Left ventricle myocardium superior (tissue), 1 donor: Measurements from ENCODE around the gene CDK13. TPM values are rescaled to one million over a fixed set of nuclear protein-coding genes. Genes with fewer than 3 reads are reported as not detected.
"Not testable (repeated sequence)": the region's sequence is repeated elsewhere in the genome, so short reads cannot be mapped to it uniquely, and the experiment has no call there.

Experiments used
- ATAC-seq: fragments of 200-7000 bp; cut with Tn5 transposase; one replicate; pipeline ENCODE4 v1.9.1; 2020; ENCODE audit warnings: mild to moderate bottlenecking, moderate library complexity
- DNase-seq: peaks from one replicate; pipeline ENCODE4 v3.0.0-alpha.2; 2020
- intact Hi-C: fragments of 100-400 bp; cut with micrococcal nuclease; formaldehyde crosslinking; loops from one replicate; pipeline ENCODE4 v1.11.0; 2022
- total RNA-seq: library from RNA; stranded (reverse); fragmentation: NEBNext Ultra II Directional; extraction: Animal tissue kit (Norgen Biotek cat#: 25700); gene quantifications from one replicate; pipeline ENCODE4 v1.2.1, GENCODE V29; 2021
- donor health status: DM: no; HTN: yes; CAD: no; lungs with severe emphysema.

CDK13 gene
- total RNA-seq, 1 donor from 2014 or later: 21.3 TPM

DNA sequence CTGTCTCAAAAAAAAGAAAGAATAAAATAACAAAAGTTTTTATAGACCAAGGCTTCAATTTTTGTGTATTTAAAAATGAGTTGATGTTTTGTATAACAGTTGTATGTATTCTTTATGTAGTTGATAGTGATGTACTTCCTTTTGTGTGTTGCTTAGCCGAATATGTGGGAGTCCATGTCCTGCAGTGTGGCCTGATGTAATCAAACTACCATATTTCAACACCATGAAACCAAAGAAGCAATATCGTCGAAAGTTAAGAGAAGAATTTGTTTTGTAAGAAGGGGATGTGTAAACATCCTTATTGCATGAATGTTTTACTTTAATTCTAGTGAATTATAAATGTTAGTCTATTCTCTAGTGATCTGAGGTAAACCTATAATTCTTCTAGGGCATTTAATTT is 127.8 kb downstream of the CDK13 start:
- DNase-seq (no peak), ATAC-seq (no peak)
- intact Hi-C loops: no loop called here

- ATAC-seq: no peak
- DNase-seq: no peak
- intact Hi-C loops: no loop called here
Measured at GRCh38 chr7:40092182-40092581, 142.1 kb downstream of the CDK13 start.

GRCh38 chr7:40093631-40094350 is 143.7 kb downstream of the CDK13 start:
- ATAC-seq (peak; percentile 26), DNase-seq (no peak)
- intact Hi-C loops: no loop called here

GRCh38 chr7:40095230-40095629 is 145.2 kb downstream of the CDK13 start:
- no peak for ATAC-seq
- intact Hi-C loops: no loop called here
- DNase-seq: no peak

DNA sequence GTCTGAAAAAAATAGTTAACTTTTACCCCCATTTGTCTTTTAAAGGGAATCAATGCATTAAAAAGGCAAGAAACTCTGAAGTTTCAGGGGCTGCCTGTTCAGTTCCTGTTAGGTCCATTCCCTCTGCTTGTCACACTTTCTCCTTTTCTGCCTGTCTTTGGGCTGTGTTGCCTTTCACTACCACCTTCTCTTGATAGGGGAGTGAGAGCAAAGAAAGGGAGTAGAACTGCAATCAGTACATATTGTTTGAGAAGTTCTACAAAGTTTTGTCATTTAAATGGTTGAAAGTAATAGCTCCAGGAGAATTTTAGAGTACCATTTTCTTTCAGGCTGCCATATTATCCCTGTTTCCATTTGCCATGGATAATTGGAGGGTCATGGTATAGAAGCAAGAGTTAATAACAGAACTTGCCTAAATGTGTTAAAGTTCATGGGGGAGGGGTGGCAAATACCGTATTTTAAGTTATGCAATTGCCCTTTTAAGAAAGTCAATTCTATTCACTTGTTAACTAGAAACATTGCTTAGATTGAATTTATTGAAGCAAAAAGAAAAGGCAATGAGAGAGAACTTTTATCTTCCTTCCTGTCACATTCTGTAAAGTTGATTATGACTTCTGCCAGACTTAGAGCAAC is 145.8 kb downstream of the CDK13 start:
- intact Hi-C loops: no loop called here
- ATAC-seq (no peak), DNase-seq (no peak)

GRCh38 chr7:40097728-40098127 is 147.7 kb downstream of the CDK13 start:
- intact Hi-C loops: no loop called here
- ATAC-seq: no peak
- no peak for DNase-seq

DNA sequence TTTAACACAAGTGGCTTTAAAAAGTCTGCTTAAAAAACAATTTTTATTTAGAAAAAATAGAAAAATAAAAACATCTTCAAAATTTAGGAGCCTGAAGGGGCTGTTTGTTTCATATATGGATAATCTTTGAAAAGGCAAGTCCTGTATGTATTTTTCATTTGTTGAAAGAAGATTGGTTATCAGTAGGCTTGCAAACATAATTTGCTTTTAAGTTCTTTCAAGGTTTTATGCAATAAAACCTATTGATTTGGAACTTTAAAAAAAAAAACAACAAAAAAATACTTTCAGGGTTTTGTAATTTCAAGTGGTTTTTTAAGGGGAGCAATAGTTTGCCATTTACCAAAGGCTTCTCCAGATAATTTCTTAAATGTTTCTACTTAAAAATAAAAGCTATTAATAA is 148.8 kb downstream of the CDK13 start:
- ATAC-seq (no peak), DNase-seq (no peak)
- intact Hi-C loops: no loop called here

DNA sequence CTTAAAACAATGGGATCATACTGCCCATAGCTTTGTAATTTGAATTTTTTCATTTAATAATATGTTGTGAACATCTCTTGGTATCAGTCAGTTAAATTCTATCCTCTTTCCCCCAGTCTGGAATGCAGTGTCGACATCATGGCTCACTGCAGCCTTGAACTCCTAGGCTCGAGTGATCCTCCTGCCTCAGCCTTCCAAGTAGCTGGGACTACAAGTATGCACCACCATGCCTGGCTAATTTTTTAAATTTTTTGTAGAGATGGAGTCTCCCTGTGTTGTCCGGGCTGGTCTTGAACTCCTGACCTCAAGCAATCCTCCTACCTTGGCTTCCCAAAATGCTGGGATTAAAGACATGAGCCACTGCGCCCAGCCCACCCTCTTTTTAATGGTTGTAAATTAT is 149.8 kb downstream of the CDK13 start:
- DNase-seq (no peak), ATAC-seq (no peak)
- intact Hi-C loops: no loop called here

DNA sequence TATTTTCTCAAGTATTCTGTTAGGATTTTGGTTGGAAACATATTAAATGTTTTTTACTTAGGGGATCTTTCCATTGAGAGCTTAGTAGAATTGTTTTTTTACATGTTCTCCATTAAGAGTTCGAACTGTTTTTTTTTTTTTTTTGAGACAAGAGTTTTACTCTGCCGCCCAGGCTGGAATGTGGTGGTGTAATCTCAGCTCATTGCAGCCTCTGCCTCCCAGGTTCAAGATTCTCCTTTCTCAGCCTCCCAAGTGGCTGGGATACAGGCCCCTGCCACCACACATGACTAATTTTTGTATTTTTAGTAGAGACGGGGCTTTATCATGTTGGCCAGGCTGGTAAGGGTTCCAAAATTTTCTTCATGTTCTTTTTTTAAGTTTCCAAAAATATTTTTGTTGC is 151.1 kb downstream of the CDK13 start:
- intact Hi-C loops: no loop called here
- ATAC-seq (no peak), DNase-seq (no peak)

GRCh38 chr7:40102897-40103296 is 152.8 kb downstream of the CDK13 start:
- DNase-seq (no peak), ATAC-seq (no peak)
- intact Hi-C loops: no loop called here

DNA sequence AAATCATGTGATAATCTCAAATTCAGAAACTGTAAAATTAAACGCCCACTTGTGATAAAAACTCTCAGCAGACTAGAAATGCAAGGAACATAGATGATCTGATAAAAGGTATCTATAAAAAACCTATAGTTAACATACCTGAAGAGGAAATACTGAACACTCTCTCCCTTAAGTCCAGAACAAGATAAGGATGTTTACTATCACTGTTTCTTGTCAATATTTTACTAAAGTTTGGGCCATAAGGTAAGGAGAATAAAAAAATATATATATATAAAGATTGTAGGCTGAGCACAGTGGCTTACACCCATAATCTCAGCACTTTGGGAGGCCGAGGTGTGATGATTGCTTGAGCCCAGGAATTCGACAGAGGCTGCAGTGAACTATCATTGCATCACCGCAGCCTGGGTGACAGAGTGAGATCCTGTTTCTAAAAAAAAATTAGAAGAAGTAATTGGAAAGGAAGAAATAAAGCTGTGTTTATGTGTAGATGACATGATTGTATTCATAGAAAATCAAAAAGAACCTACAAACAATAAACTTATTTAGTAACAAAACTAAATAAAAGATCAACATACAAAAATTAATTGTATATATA is 155.9 kb downstream of the CDK13 start:
- no peak for ATAC-seq
- no peak for DNase-seq
- intact Hi-C loops: no loop called here

DNA sequence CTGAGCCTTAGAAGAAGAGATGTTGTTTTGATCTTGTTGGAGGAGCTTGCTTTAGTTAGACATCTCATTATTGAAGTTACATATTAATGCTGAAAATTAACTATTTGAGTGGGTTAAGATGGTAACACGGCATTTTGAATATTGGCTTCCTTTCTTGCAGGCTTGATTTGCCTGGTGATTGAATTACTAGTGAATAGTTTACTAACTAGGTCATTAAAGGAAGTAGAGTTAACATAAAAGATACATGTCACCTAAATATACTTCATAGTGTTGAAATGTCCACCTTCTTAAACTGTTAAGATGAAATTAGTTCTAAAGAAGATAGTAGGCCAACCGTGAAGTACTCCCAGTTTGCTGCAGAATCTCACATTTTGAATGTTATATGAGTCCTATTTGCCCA is 165.9 kb downstream of the CDK13 start:
- DNase-seq (no peak), ATAC-seq (no peak)
- intact Hi-C loops: no loop called here

DNA sequence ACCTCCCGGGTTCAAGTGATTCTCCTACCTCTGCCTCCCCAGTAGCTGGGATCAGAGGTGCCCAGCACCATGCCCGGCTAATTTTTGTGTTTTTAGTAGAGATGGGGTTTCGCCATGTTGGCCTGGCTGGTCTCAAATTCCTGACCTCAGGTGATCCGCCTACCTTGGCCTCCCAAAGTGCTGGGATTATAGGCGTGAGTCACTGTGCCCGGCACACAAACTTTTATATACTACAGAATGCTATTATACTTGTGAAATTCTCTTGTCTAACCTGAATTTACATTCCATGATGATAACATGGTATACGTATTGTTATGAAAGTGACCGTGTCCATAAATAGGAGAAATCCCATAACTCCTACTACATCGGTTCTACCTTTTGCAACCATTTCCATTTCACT is 167.1 kb downstream of the CDK13 start:
- intact Hi-C loops, ATAC-seq, DNase-seq: not testable (repeated sequence)

GRCh38 chr7:40118201-40118600 is 168.1 kb downstream of the CDK13 start:
- intact Hi-C loops, ATAC-seq, DNase-seq: not testable (repeated sequence)

- DNase-seq (no peak), ATAC-seq (no peak)
- intact Hi-C loops: no loop called here
Measured at GRCh38 chr7:40120020-40120419, 170.0 kb downstream of the CDK13 start.

DNA sequence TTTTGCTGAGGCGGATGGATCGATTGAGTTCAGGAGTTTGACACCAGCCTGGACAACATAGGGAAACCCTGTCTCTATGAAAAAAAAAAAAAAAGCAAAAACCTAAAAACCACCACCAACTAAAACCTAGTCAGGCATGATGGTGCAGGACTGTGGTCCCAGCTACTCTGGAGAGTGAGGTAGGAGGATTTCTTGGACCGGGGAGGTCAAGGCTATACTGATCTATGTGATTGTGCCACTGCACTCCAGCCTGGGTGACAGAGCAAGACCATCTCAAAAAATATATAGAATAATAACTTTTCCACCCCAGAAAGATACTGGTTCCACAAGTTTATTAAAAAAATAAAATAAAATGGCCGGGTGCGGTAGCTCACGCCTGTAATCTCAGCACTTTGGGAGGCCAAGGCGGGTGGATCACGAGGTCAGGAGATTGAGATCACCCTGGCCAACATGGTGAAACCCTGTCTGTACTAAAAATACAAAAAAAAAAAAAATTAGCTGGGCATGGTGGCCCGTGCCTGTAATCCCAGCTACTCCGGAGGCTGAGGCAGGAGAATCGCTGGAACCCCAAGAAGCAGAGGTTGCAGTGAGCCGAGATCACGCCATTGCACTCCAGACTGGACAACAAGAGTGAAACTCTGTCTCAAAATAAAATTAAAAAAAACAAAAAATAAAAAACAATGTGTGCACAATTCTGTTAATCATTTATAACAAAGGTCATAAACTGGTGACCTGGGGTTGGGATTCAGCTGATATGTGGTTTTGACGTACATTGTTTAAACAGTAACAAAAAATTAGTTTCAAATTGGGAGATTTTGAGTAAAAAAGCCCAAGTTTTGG is 172.3 kb downstream of the CDK13 start:
- ATAC-seq, intact Hi-C loops, DNase-seq: not testable (repeated sequence)

- no peak for ATAC-seq
- intact Hi-C loops: no loop called here
- DNase-seq: no peak
Measured at GRCh38 chr7:40122940-40123254, 172.8 kb downstream of the CDK13 start.

GRCh38 chr7:40133561-40134427 is 183.7 kb downstream of the CDK13 start:
- ATAC-seq (peak; percentile 78), DNase-seq (no peak)
- intact Hi-C loops: no loop called here
